Breast epithelium (tissue), 3 donors: ENCODE results near the gene MDH2.
"Not testable (repeated sequence)": the region's sequence is repeated elsewhere in the genome, so short reads cannot be mapped to it uniquely, and the experiment has no call there.

Experiments
- CTCF ChIP-seq, 3 donors: fragments of 450-650 bp; IDR thresholded peaks; one replicate each; pipeline ENCODE4 v1.5.1; 2016 to 2017; ENCODE audit warnings: antibody characterized with exemption in 3 of 3, mild to moderate bottlenecking in 3 of 3, moderate library complexity in 3 of 3
- POLR2AphosphoS5 ChIP-seq, 3 donors: sonication (generic); formaldehyde crosslinking; IDR thresholded peaks; one replicate each; pipeline ENCODE4 v1.6.1; 2017; ENCODE audit warnings: antibody characterized with exemption in 3 of 3

- not testable (repeated sequence) for TF ChIP-seq CTCF, POLR2AphosphoS5 (IDR thresholded peaks at IDR 0.05)
Observed at GRCh38 chr7:76101693-76102437, 54.0 kb downstream of the MDH2 start.
